HepG2 (cell line): ENCODE measurements around the gene ELF1. TPM values are rescaled to one million over a fixed set of nuclear protein-coding genes. Genes with fewer than 3 reads are reported as not detected.

Experiments used
- ATAC-seq: fragments of 200-7000 bp; cut with Tn5 transposase; 3 replicates; pipeline ENCODE4 v1.9.1; 2020; ENCODE audit warnings: mild to moderate bottlenecking, moderate library complexity
- BruUV-seq: library from RNA; stranded (reverse); fragments of 400-500 nt; replicated peaks from 2 replicates; lab custom pipeline; 2021; lab: Mats Ljungman, UMichigan
- CTCF ChIA-PET: fragments of 300-600 bp; formaldehyde crosslinking; extraction: SDS; loops from one replicate; lab custom pipeline; 2021; ENCODE audit warnings: low total read pairs, inconsistent platforms, low intra/inter-chr PET ratio; lab: Yijun Ruan, JAX
- POLR2A ChIA-PET: fragments of 350-600 bp; sonication (Branson Sonifier 250); formaldehyde crosslinking; loops from one replicate; lab custom pipeline; 2020; ENCODE audit warnings: antibody characterized with exemption, inconsistent platforms; lab: Yijun Ruan, JAX
- DNase-seq: peaks from one replicate; pipeline ENCODE4 v3.0.0-alpha.2; 2015; ENCODE audit warnings: low spot score
- FAIRE-seq: peaks from 3 replicates; lab custom pipeline; 2011; peaks lifted over from hg19 to GRCh38; lab: Jason Lieb, UNC
- H2AFZ ChIP-seq: one replicate; pipeline ENCODE4 v1.6.1; 2011; ENCODE audit warnings: low read length, inconsistent platforms
- H3K27ac ChIP-seq: fragments of 300-600 bp; 3 replicates; pipeline ENCODE4 v1.8.0; 2011; ENCODE audit warnings: mixed run types, mild to moderate bottlenecking, mixed read lengths, low read length, inconsistent platforms; ENCODE audit not compliant: insufficient read depth; ENCODE audit errors: extremely low read length
- H3K27me3 ChIP-seq, 2 experiments: fragments of 200-600 bp in 1 of 2; 2 replicates in 1 of 2; 3 replicates in 1 of 2; pipeline versions ENCODE4 v1.6.0 to v1.8.0; 2011; ENCODE audit warnings: low read length in 2 of 2, mild to moderate bottlenecking in 2 of 2, moderate library complexity in 2 of 2, inconsistent platforms in 1 of 2; ENCODE audit not compliant: insufficient read depth in 2 of 2, control insufficient read depth in 1 of 2
- H3K36me3 ChIP-seq, 2 experiments: fragments of 200-600 bp in 1 of 2; replicated peaks in 1 of 2; 2 replicates in 1 of 2; 3 replicates in 1 of 2; pipeline versions ENCODE4 v1.5.1 to v1.8.0; 2011; ENCODE audit warnings: low read length in 2 of 2, inconsistent platforms in 1 of 2; ENCODE audit not compliant: insufficient read depth in 2 of 2, control insufficient read depth in 1 of 2
- H3K4me1 ChIP-seq: 2 replicates; pipeline ENCODE4 v1.5.1; 2012; ENCODE audit warnings: low read length, inconsistent platforms; ENCODE audit not compliant: insufficient read depth
- H3K4me2 ChIP-seq: 2 replicates; pipeline ENCODE4 v1.6.0; 2011; ENCODE audit warnings: low read depth, low read length, inconsistent platforms
- H3K4me3 ChIP-seq, 3 experiments: fragments of 200-600 bp in 1 of 3; sonication (generic), shearing (Covaris generic) in 1 of 3; replicated peaks in 1 of 3; 2 replicates each; pipeline ENCODE4 v1.5.1; 2011 to 2016; ENCODE audit warnings: low read length in 3 of 3, inconsistent platforms in 2 of 3, low read depth in 2 of 3, mild to moderate bottlenecking in 2 of 3, control low read depth in 1 of 3, mixed read lengths in 1 of 3; ENCODE audit not compliant: insufficient read depth in 1 of 3
- H3K79me2 ChIP-seq: one replicate; pipeline ENCODE4 v1.6.1; 2011; ENCODE audit warnings: low read length, inconsistent platforms; ENCODE audit not compliant: insufficient read depth
- H3K9ac ChIP-seq: 2 replicates; pipeline ENCODE4 v1.6.0; 2011; ENCODE audit warnings: mild to moderate bottlenecking, low read depth, low read length, inconsistent platforms; ENCODE audit not compliant: insufficient read depth
- H3K9me3 ChIP-seq: 2 replicates; pipeline ENCODE4 v1.5.1; 2012; ENCODE audit warnings: mild to moderate bottlenecking, low read length
- H4K20me1 ChIP-seq: 2 replicates; pipeline ENCODE4 v1.6.0; 2011; ENCODE audit warnings: inconsistent platforms, mild to moderate bottlenecking, low read length, moderate library complexity; ENCODE audit not compliant: insufficient read depth
- ATF7 ChIP-seq, 2 experiments: fragments of 450-650 bp in 1 of 2; sonication (generic) in 1 of 2; formaldehyde crosslinking in 1 of 2; IDR thresholded peaks; 2 replicates each; pipeline versions ENCODE4 v1.4.0 to v1.6.1; 2016 to 2020; ENCODE audit warnings: antibody characterized with exemption in 1 of 2, mild to moderate bottlenecking in 1 of 2, missing genetic modification reagents in 1 of 2
- CREB1 ChIP-seq, 2 experiments: fragments of 450-650 bp in 1 of 2; IDR thresholded peaks; 2 replicates each; pipeline ENCODE4 v1.6.1; 2016 to 2017; ENCODE audit warnings: control low read depth in 1 of 2, mild to moderate bottlenecking in 1 of 2, missing compliant biosample characterization in 1 of 2, missing genetic modification characterization in 1 of 2
- ELF3 ChIP-seq: IDR thresholded peaks from 2 replicates; pipeline ENCODE4 v1.6.1; 2016; ENCODE audit warnings: missing genetic modification reagents, missing compliant biosample characterization
- GZF1 ChIP-seq: sonication (generic); formaldehyde crosslinking; IDR thresholded peaks from 2 replicates; pipeline ENCODE4 v1.5.1; 2020; ENCODE audit warnings: mild to moderate bottlenecking, missing genetic modification reagents
- NPAS2 ChIP-seq: sonication (generic); formaldehyde crosslinking; IDR thresholded peaks from 2 replicates; pipeline ENCODE4 v1.8.0; 2022; ENCODE audit warnings: mild to moderate bottlenecking, missing genetic modification reagents, borderline replicate concordance
- WGBS: methylation state at CpG from one replicate; pipeline ENCODE4 v1.1.6; 2017; ENCODE audit warnings: low lambda C conversion rate; 5-methylcytosine and 5-hydroxymethylcytosine counted together
- in situ Hi-C: cut with HindIII; loops from 2 replicates; pipeline ENCODE4 v1.10.0; 2017; ENCODE audit warnings: low pct_unique_long_range_greater_than_20kb; ENCODE audit not compliant: extremely low pct_ligation_motif_present
- intact Hi-C: fragments of 100-400 bp; cut with micrococcal nuclease; formaldehyde crosslinking; loops from one replicate; pipeline ENCODE4 v1.10.0; 2022; ENCODE audit not compliant: unreplicated experiment
- polyA plus RNA-seq, 8 experiments: library from polyadenylated mRNA; depleted of rRNA in 3 of 8; stranded (reverse) in 7 of 8; unstranded in 1 of 8; fragments of >200 nt; fragmentation: Illumina TruSeq in 4 of 8; extraction: Trizol in 4 of 8; gene quantifications; 2 replicates each; pipeline versions ENCODE4 v1.2.1 to v1.2.3, GENCODE V29; 2011 to 2016; ENCODE audit warnings: low read depth in 4 of 8, missing spikeins in 1 of 8, mixed read lengths in 1 of 8; ENCODE audit not compliant: insufficient read depth in 1 of 8
- total RNA-seq, 5 experiments: library from RNA; depleted of rRNA; stranded (reverse); fragments of >200 nt; fragmentation: Illumina TruSeq; extraction: Trizol; gene quantifications; 2 replicates each; pipeline ENCODE4 v1.2.3, GENCODE V29; 2016; ENCODE audit warnings: low read depth in 1 of 5

ELF1 gene
- total and polyA plus RNA-seq, 2 of the 13 experiments (the other 11 are each of a cell fraction or from before 2014, with no cell fraction given), result 24.6 to 71.5 TPM

DNA sequence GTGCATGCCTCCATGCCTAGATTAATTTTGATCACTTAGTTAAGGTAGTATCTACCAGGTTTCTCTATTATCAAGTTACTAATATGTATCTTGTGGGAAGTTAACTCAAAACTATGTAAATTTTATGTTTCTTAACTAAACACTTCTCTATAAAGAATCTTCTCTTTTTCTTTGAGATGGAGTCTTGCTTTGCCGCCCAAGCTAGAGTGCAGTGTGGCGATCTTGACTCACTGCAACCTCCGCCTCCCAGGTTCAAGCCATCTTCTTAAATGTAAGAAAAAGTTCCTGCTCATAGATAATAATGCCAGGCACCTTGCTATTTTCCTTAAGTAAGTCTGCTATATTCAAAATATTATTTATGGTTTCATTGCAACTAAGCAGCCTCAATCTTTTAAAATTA, 58.4 kb downstream of the ELF1 start:
- no peak for TF ChIP-seq ELF3

DNA sequence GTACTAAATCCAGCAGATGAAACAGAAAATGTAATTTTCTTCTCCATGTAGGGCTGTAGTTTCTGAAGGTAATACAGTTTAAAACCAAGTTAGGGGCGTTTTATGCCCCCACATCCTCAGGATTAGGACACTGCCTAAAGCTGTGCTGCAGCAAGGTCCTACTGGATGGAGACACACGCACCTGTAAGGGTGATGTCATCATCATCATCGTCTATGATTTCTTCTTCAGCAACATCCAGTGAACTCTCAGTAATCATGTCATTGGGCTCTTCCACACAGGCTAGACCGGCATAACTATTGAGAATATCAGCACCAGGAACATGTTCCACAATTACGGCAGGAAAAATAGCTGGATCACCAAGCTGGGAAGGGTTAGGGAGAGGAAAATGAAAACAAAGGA, 60.5 kb downstream of the ELF1 start:
- Histone ChIP-seq H3K27me3 (no peaks in the 10 kb centered on the region), H3K4me3 (no peak overlapping the region)
- intact Hi-C loops, result no loop called here
- TF ChIP-seq CREB1 (IDR thresholded peaks at IDR 0.05) (peak; percentile 57; the same call in 1 of the 2 replicates), CREB1 (CRISPR knock-in tag; IDR thresholded peaks at IDR 0.05) (no peak), NPAS2 (CRISPR knock-in tag) (no peak), ATF7 (IDR thresholded peaks at IDR 0.05) (peak; percentile 87), ATF7 (CRISPR knock-in tag; IDR thresholded peaks at IDR 0.05) (no peak), GZF1 (CRISPR knock-in tag) (no peak)
- TF ChIP-seq, all 625 proteins: peak for 2
- DNase-seq, result no peak
- no peak overlapping the region for H2AFZ ChIP-seq
- H3K36me3 ChIP-seq, result peaks cover 10 to 26% of the 10 kb centered on the region in 2 experiments
- no peak for FAIRE-seq
- peaks cover 10% of the 10 kb centered on the region for H4K20me1 ChIP-seq
- CTCF ChIA-PET, result no interaction called here
- no peak overlapping the region for H3K27ac ChIP-seq
- 93% methylated on average over 5 of the region's 5 CpGs for WGBS
- peaks cover 28% of the 10 kb centered on the region for H3K79me2 ChIP-seq
- no peak overlapping the region for H3K4me2 ChIP-seq
- no TSS peak for BruUV-seq
- POLR2A ChIA-PET, result no interaction called here
- H3K9me3 ChIP-seq, result no peaks in the 10 kb centered on the region
- in situ Hi-C loops, result no loop called here
- H3K9ac ChIP-seq, result no peak overlapping the region
- no peak for ATAC-seq
- peaks cover 26% of the 10 kb centered on the region for H3K4me1 ChIP-seq

More for the DNA sequence above, 58.4 kb downstream of the ELF1 start:
- Histone ChIP-seq H3K4me2 (no peak overlapping the region), H3K27me3 (no peaks in the 10 kb centered on the region), H4K20me1 (peaks cover 15% of the 10 kb centered on the region), H2AFZ (no peak overlapping the region), H3K9ac (no peak overlapping the region), H3K4me3 (no peak overlapping the region), H3K27ac (no peak overlapping the region), H3K4me1 (peaks cover 35% of the 10 kb centered on the region), H3K79me2 (peaks cover 44% of the 10 kb centered on the region), H3K9me3 (no peaks in the 10 kb centered on the region), H3K36me3 (peaks cover 13 to 21% of the 10 kb centered on the region in 2 experiments)
- 100% methylated on average over 3 of the region's 3 CpGs for WGBS
- intact Hi-C loops, result no loop called here
- FAIRE-seq (no peak), ATAC-seq (no peak), DNase-seq (no peak)
- BruUV-seq, result no TSS peak
- POLR2A ChIA-PET, result no interaction called here
- in situ Hi-C loops, result no loop called here
- CTCF ChIA-PET, result no interaction called here
